Measurements from ENCODE around the gene PRKCSH. TPM values are rescaled to one million over a fixed set of nuclear protein-coding genes. Genes with fewer than 3 reads are reported as not detected.

The PRKCSH gene
- total RNA-seq, 5 donors from 2014 or later (not counting 1 experiment from before 2014, with no cell fraction given): 248 to 382 (median 334) TPM

GRCh38 chr19:11408591-11408990 is 26.8 kb upstream of the PRKCSH start:
- Mint-ChIP-seq H3K36me3 (no peaks in the 10 kb centered on the region), H3K9me3 (no peaks in the 10 kb centered on the region), H3K4me3 (no peak overlapping the region), H3K27me3 (peaks cover 9 to 24% of the 10 kb centered on the region in 2 donors), H3K27ac (no peak overlapping the region), H3K4me1 (no peaks in the 10 kb centered on the region)
- 100% methylated on average over 1 of the region's 4 CpGs for WGBS (ENCODE audit: insufficient coverage)
- Histone ChIP-seq H3K27ac (ENCODE audit: low read length) (no peak overlapping the region), H3K36me3 (ENCODE audit: control insufficient read depth in 2 of 2, extremely low read depth in 1 of 2, insufficient read depth in 1 of 2, low read length in 1 of 2) (no peaks in the 10 kb centered on the region), H3K4me3 (ENCODE audit: control insufficient read depth in 1 of 2, extremely low read depth in 1 of 2, low read length in 1 of 2) (no peak overlapping the region), H3K9me3 (no peaks in the 10 kb centered on the region), H3K27me3 (replicated peaks in 1 of 2; ENCODE audit: control insufficient read depth in 2 of 2, extremely low read depth in 1 of 2, insufficient read depth in 2 of 2, low read length in 1 of 2) (peaks cover 4 to 52% of the 10 kb centered on the region in 2 experiments), H3K4me1 (ENCODE audit: control insufficient read depth in 1 of 2, extremely low read depth in 1 of 2, insufficient read depth in 2 of 2, low read length in 2 of 2) (peaks cover 0 to 7% of the 10 kb centered on the region in 2 experiments)
- no peak for ATAC-seq (replicated peaks in 1 of 4)
- CTCF ChIA-PET: no interaction called here
- POLR2A ChIA-PET: no interaction called here
- DNase-seq: no peak

DNA sequence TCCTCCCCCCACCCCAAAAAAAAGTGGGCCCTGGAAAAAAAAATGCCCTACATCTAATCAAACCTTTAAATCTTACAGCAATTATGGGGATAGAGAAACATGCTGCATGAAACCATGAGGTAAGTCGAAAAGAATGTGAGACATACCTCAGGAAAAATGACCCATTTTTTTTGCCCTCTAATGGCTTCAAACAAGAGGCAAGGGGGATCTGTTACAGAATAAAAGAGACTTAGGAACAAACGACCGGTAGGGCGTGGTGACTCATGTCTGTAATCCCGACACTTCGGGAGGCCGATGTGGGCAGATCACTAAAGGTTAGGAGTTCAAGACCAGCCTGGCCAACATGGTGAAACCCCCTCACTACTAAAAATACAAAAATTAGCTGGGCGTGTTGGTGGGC is 24.8 kb upstream of the PRKCSH start:
- ChIA-PET POLR2A (no interaction called here), CTCF (interaction anchor here in 1 of 2 donors (1.3 kb wide), 1 partner anchor 29 kb away, joined by 3 read pairs; no protein-coding TSS in a partner anchor)
- Mint-ChIP-seq H3K4me1 (no peaks in the 10 kb centered on the region), H3K27me3 (peaks cover 9 to 24% of the 10 kb centered on the region in 2 donors), H3K9me3 (no peaks in the 10 kb centered on the region), H3K36me3 (no peaks in the 10 kb centered on the region), H3K4me3 (no peak overlapping the region), H3K27ac (no peak overlapping the region)
- Histone ChIP-seq H3K36me3 (ENCODE audit: control insufficient read depth in 2 of 2, extremely low read depth in 1 of 2, insufficient read depth in 1 of 2, low read length in 1 of 2) (no peaks in the 10 kb centered on the region), H3K4me1 (ENCODE audit: control insufficient read depth in 1 of 2, extremely low read depth in 1 of 2, insufficient read depth in 2 of 2, low read length in 2 of 2) (peaks cover 0 to 5% of the 10 kb centered on the region in 2 experiments), H3K27me3 (replicated peaks in 1 of 2; ENCODE audit: control insufficient read depth in 2 of 2, extremely low read depth in 1 of 2, insufficient read depth in 2 of 2, low read length in 1 of 2) (peaks cover 4 to 47% of the 10 kb centered on the region in 2 experiments), H3K9me3 (no peaks in the 10 kb centered on the region), H3K4me3 (ENCODE audit: control insufficient read depth in 1 of 2, extremely low read depth in 1 of 2, low read length in 1 of 2) (no peak overlapping the region), H3K27ac (ENCODE audit: low read length) (no peak overlapping the region)
- DNase-seq (no peak), ATAC-seq (replicated peaks in 1 of 4) (no peak)
- 80% methylated on average over 5 of the region's 8 CpGs for WGBS (ENCODE audit: insufficient coverage)

DNA sequence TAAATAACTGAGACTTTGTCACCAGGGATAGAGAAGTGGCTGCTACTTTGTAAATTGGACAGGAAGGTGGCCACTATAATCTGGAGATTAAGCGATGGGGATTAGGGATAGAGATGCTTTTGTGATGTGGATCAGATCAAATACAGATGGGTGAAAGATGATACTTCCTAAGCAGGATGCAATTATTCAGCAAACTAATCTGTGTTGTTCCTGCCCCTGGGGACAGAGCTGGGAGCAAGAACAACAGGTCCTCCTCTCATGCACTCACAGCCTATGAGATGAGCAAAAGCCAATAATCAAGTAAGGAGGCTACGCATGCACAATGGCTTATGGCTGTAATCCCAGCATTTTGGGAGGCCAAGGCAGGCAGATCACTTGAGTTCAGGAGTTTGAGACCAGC is 20.9 kb upstream of the PRKCSH start:
- Histone ChIP-seq H3K27me3 (replicated peaks in 1 of 2; ENCODE audit: control insufficient read depth in 2 of 2, extremely low read depth in 1 of 2, insufficient read depth in 2 of 2, low read length in 1 of 2) (peaks cover under 1 to 51% of the 10 kb centered on the region in 2 experiments), H3K4me1 (ENCODE audit: control insufficient read depth in 1 of 2, extremely low read depth in 1 of 2, insufficient read depth in 2 of 2, low read length in 2 of 2) (peaks cover 0 to 10% of the 10 kb centered on the region in 2 experiments), H3K27ac (ENCODE audit: low read length) (no peak overlapping the region), H3K36me3 (ENCODE audit: control insufficient read depth in 2 of 2, extremely low read depth in 1 of 2, insufficient read depth in 1 of 2, low read length in 1 of 2) (no peaks in the 10 kb centered on the region), H3K4me3 (ENCODE audit: control insufficient read depth in 1 of 2, extremely low read depth in 1 of 2, low read length in 1 of 2) (no peak overlapping the region), H3K9me3 (no peaks in the 10 kb centered on the region)
- no CpG with 5 or more reads among the region's 2 CpGs for WGBS (ENCODE audit: insufficient coverage)
- Mint-ChIP-seq H3K36me3 (no peaks in the 10 kb centered on the region), H3K9me3 (no peaks in the 10 kb centered on the region), H3K4me3 (no peak overlapping the region), H3K27ac (no peak overlapping the region), H3K27me3 (peaks cover 15 to 27% of the 10 kb centered on the region in 2 donors), H3K4me1 (peaks cover 0 to 9% (median 7%) of the 10 kb centered on the region in 3 donors)
- ChIA-PET CTCF (no interaction called here), POLR2A (no interaction called here)
- no peak for DNase-seq
- ATAC-seq (replicated peaks in 1 of 4): no peak

GRCh38 chr19:11416346-11417052 is 18.9 kb upstream of the PRKCSH start:
- CTCF ChIA-PET: no interaction called here
- H3K9me3 Mint-ChIP-seq: no peaks in the 10 kb centered on the region
- no peaks in the 10 kb centered on the region for H3K9me3 ChIP-seq

DNA sequence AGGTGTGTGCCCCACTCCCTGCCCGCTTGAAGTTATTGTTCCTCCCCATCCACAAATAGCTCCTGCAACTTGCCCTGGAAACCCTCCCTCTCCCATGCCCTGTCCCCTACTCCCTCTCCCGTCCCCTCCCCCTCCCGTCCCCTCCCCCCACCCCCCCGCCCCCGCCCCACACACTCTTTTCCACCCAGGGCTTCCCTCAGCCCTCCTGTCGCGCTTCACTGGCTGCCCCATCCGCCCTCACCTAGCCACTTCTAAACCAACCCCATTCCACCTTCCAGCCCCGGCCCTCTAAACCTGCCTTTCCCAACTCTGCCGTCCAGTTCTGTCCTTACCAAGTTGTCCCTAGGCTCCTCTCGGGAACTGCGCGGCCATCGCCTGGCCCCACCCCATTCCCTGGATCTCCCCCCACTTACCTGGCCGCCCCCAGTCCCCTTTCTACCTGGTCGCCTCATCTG is 17.3 kb upstream of the PRKCSH start:
- Mint-ChIP-seq H3K4me3 (peak overlapping the region in 1 of 3 donors; percentile 9), H3K4me1 (peaks cover 26 to 36% (median 30%) of the 10 kb centered on the region in 3 donors), H3K27ac (no peak overlapping the region), H3K27me3 (peaks cover 32 to 51% of the 10 kb centered on the region in 2 donors), H3K36me3 (no peaks in the 10 kb centered on the region), H3K9me3 (no peaks in the 10 kb centered on the region)
- no peaks in the 10 kb centered on the region for H3K9me3 ChIP-seq
- no peak overlapping the region for H3K4me3 ChIP-seq (ENCODE audit: control insufficient read depth in 1 of 2, extremely low read depth in 1 of 2, low read length in 1 of 2)
- CTCF ChIA-PET: interaction anchor here in 1 of 2 donors (1.0 kb wide), 1 partner anchor 37 kb away, joined by 3 read pairs; no protein-coding TSS in a partner anchor
- POLR2A ChIA-PET: no interaction called here
- ATAC-seq (replicated peaks in 1 of 4) (no peak), DNase-seq (no peak)
- whole genome bisulfite sequencing (ENCODE audit: insufficient coverage): 5% methylated on average over 9 of the region's 16 CpGs
- peaks cover 3 to 40% of the 10 kb centered on the region in 2 experiments for H3K4me1 ChIP-seq (ENCODE audit: control insufficient read depth in 1 of 2, extremely low read depth in 1 of 2, insufficient read depth in 2 of 2, low read length in 2 of 2)
- H3K36me3 ChIP-seq (ENCODE audit: control insufficient read depth in 2 of 2, extremely low read depth in 1 of 2, insufficient read depth in 1 of 2, low read length in 1 of 2): no peaks in the 10 kb centered on the region
- peaks cover 2 to 71% of the 10 kb centered on the region in 2 experiments for H3K27me3 ChIP-seq (replicated peaks in 1 of 2; ENCODE audit: control insufficient read depth in 2 of 2, extremely low read depth in 1 of 2, insufficient read depth in 2 of 2, low read length in 1 of 2)
- no peak overlapping the region for H3K27ac ChIP-seq (ENCODE audit: low read length)

More at GRCh38 chr19:11416346-11417052, 18.9 kb upstream of the PRKCSH start:
- DNase-seq: no peak
- H3K4me1 Mint-ChIP-seq: peaks cover 14 to 22% (median 19%) of the 10 kb centered on the region in 3 donors
- H3K4me3 ChIP-seq (ENCODE audit: control insufficient read depth in 1 of 2, extremely low read depth in 1 of 2, low read length in 1 of 2): no peak overlapping the region
- peaks cover 2 to 59% of the 10 kb centered on the region in 2 experiments for H3K27me3 ChIP-seq (replicated peaks in 1 of 2; ENCODE audit: control insufficient read depth in 2 of 2, extremely low read depth in 1 of 2, insufficient read depth in 2 of 2, low read length in 1 of 2)
- H3K27ac Mint-ChIP-seq: no peak overlapping the region
- peaks cover 0 to 24% of the 10 kb centered on the region in 2 experiments for H3K4me1 ChIP-seq (ENCODE audit: control insufficient read depth in 1 of 2, extremely low read depth in 1 of 2, insufficient read depth in 2 of 2, low read length in 2 of 2)
- H3K36me3 Mint-ChIP-seq: no peaks in the 10 kb centered on the region
- H3K4me3 Mint-ChIP-seq: no peak overlapping the region
- H3K36me3 ChIP-seq (ENCODE audit: control insufficient read depth in 2 of 2, extremely low read depth in 1 of 2, insufficient read depth in 1 of 2, low read length in 1 of 2): no peaks in the 10 kb centered on the region
- peaks cover 25 to 37% of the 10 kb centered on the region in 2 donors for H3K27me3 Mint-ChIP-seq
- H3K27ac ChIP-seq (ENCODE audit: low read length): no peak overlapping the region
- POLR2A ChIA-PET: no interaction called here
- WGBS (ENCODE audit: insufficient coverage): 95% methylated on average over 6 of the region's 17 CpGs
- ATAC-seq (replicated peaks in 1 of 4): no peak

DNA sequence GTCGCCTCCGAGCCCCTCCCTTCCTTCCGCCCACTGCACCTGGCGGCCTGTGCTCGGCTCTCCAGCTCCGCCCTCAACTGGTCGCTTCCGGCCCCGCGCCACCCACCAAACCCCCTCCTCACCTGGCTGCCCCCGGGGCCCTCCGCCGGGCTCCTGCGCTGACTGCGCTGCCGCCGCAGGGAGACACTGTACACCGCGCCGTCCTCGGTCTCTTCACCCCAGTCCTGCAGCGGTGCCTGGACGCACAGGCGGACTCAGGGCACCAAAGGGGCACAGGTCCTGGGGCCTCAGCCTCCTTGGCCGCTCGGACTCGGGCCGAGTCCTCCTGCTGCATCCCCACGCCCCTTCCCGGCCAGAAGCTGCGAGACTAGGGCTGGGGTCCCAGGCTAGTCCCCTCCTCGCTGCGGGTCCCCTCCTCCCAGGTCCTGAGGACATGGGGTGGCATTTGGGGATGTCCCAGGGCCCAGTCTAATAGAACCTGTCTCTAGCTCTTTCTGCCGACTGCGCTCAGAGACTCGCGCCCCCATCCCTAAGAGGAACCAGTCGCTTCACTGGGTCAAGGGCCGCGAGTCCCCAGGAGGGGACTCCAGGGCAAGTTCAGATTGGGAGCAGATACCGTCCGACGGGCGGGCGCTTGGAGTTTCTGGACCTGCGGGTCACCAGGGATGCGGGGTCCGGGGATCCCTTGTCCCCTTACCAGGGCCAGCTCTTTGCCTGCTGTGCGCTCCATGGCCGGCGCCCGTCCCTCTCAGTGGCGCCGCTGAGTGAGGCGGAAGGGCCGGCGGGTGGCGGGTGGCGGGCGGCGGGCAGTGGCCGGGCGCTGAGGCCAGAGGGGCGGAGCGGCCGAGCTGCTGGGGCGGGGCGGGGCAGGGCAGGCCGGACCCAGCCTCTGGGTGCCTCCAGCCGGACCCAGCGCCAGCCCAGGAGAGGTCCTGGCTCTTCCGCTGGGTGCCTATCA is 16.6 kb upstream of the PRKCSH start, which contains the start of gene RGL3:
RGL3 (minus strand) TSS at position 766 of the 958 bp plus-strand sequence; CDS start at position 730, 36 bp downstream.
- peaks cover 5 to 47% of the 10 kb centered on the region in 2 experiments for H3K4me1 ChIP-seq (ENCODE audit: control insufficient read depth in 1 of 2, extremely low read depth in 1 of 2, insufficient read depth in 2 of 2, low read length in 2 of 2)
- H3K27me3 Mint-ChIP-seq: peaks cover 40 to 58% of the 10 kb centered on the region in 2 donors

More for the DNA sequence above, 16.6 kb upstream of the PRKCSH start, which contains the start of gene RGL3:
- H3K4me3 ChIP-seq (ENCODE audit: control insufficient read depth in 1 of 2, extremely low read depth in 1 of 2, low read length in 1 of 2): no peak within 1 kb of the TSS
- Mint-ChIP-seq H3K27ac (no peak within 1 kb of the TSS), H3K4me1 (peaks cover 33 to 43% (median 37%) of the 10 kb centered on the region in 3 donors), H3K9me3 (no peaks in the 10 kb centered on the region), H3K36me3 (no peaks in the 10 kb centered on the region), H3K4me3 (peak within 1 kb of the TSS in 1 of 3 donors; percentile 80)
- ATAC-seq (replicated peaks in 1 of 4) (no peak), DNase-seq (no peak)
- peaks cover 5 to 78% of the 10 kb centered on the region in 2 experiments for H3K27me3 ChIP-seq (replicated peaks in 1 of 2; ENCODE audit: control insufficient read depth in 2 of 2, extremely low read depth in 1 of 2, insufficient read depth in 2 of 2, low read length in 1 of 2)
- WGBS (ENCODE audit: insufficient coverage): 7% methylated on average over 71 of the region's 72 CpGs
- ChIA-PET POLR2A (interaction anchor here in 1 of 2 donors (0.6 kb wide), 1 partner anchor 43 kb away, joined by 4 read pairs; no protein-coding TSS in a partner anchor), CTCF (interaction anchor here (0.5 to 0.8 kb wide), 2 partner anchors 39 to 43 kb away, joined by 3 read pairs; no protein-coding TSS in a partner anchor)
- no peak within 1 kb of the TSS for H3K27ac ChIP-seq (ENCODE audit: low read length)
- H3K9me3 ChIP-seq: no peaks in the 10 kb centered on the region
- H3K36me3 ChIP-seq (ENCODE audit: control insufficient read depth in 2 of 2, extremely low read depth in 1 of 2, insufficient read depth in 1 of 2, low read length in 1 of 2): no peaks in the 10 kb centered on the region
